Measurements from ENCODE around the gene GREM1.

Gene GREM1

DNA sequence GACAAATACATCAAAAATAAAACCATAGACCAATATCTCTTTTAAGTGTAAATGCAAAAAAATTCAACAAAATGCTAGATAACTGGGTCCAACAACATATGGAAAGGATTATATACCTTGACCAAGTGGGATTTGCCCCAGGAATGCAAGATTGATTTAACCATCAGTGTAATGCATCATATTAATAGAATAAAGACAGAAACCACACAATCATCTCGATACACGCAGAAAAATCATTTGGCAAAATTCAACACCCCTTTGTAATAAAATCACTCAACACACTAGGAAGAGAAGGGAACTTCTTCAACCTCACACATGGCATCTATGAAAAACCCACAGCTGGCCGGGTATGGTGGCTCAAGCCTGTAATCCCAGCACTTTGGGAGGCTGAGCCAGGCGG is 19.5 kb downstream of the GREM1 start:
- no peak for DNase-seq
- Mint-ChIP-seq H3K36me3 (ENCODE audit: low read depth) (peaks cover 80% of the 10 kb centered on the region), H3K4me3 (no peak overlapping the region), H3K9me3 (peaks cover 76% of the 10 kb centered on the region), H3K27ac (no peak overlapping the region), H3K4me1 (peaks cover 10% of the 10 kb centered on the region), H3K27me3 (ENCODE audit: low read depth, poor library complexity) (peaks cover 3% of the 10 kb centered on the region)
- TF ChIP-seq, protein P1, sequence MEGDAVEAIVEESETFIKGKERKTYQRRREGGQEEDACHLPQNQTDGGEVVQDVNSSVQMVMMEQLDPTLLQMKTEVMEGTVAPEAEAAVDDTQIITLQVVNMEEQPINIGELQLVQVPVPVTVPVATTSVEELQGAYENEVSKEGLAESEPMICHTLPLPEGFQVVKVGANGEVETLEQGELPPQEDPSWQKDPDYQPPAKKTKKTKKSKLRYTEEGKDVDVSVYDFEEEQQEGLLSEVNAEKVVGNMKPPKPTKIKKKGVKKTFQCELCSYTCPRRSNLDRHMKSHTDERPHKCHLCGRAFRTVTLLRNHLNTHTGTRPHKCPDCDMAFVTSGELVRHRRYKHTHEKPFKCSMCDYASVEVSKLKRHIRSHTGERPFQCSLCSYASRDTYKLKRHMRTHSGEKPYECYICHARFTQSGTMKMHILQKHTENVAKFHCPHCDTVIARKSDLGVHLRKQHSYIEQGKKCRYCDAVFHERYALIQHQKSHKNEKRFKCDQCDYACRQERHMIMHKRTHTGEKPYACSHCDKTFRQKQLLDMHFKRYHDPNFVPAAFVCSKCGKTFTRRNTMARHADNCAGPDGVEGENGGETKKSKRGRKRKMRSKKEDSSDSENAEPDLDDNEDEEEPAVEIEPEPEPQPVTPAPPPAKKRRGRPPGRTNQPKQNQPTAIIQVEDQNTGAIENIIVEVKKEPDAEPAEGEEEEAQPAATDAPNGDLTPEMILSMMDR (IDR thresholded peaks at IDR 0.05), result no peak

- H3K4me1 Mint-ChIP-seq, result no peaks in the 10 kb centered on the region
- DNase-seq, result no peak
- no peak overlapping the region for H3K27ac Mint-ChIP-seq
- H3K36me3 Mint-ChIP-seq (ENCODE audit: low read depth), result peaks cover 80% of the 10 kb centered on the region
- TF ChIP-seq, protein P1 (IDR thresholded peaks at IDR 0.05), result no peak
- peaks cover 3% of the 10 kb centered on the region for H3K27me3 Mint-ChIP-seq (ENCODE audit: low read depth, poor library complexity)
- no peak overlapping the region for H3K4me3 Mint-ChIP-seq
- peaks cover 80% of the 10 kb centered on the region for H3K9me3 Mint-ChIP-seq
Observed at GRCh38 chr15:32738666-32739065, 20.9 kb downstream of the GREM1 start.

DNA sequence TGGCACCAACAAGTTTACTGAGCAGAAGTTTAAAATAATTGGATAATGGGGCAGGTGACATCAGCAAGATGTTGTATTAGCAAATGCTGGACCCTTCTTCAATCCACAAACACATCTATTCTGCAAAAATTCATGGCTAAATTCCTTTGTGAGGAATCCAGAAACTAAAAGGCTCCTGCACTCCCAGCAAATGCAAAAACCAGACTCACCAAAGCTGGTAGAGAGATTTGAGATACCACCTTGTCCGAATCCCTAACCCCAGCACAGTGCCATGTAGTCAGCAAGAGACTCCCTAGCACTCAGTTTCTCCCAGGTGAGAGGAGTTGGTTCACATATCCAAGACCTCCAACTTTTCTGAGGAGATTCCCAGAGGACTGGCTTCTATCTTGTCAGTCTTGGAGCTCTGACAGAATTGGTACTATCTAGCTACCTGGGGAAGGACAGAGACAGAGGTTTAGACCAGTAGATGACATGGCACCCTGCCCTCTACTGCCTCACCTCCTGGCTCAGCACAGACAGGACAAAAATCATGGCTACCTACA is 21.8 kb downstream of the GREM1 start:
- H3K9me3 Mint-ChIP-seq, result peaks cover 74% of the 10 kb centered on the region
- peaks cover 3% of the 10 kb centered on the region for H3K27me3 Mint-ChIP-seq (ENCODE audit: low read depth, poor library complexity)
- no peak overlapping the region for H3K4me3 Mint-ChIP-seq
- TF ChIP-seq, protein P1 (IDR thresholded peaks at IDR 0.05), result no peak
- no peak overlapping the region for H3K27ac Mint-ChIP-seq
- no peaks in the 10 kb centered on the region for H3K4me1 Mint-ChIP-seq
- no peak for DNase-seq
- peaks cover 77% of the 10 kb centered on the region for H3K36me3 Mint-ChIP-seq (ENCODE audit: low read depth)

DNA sequence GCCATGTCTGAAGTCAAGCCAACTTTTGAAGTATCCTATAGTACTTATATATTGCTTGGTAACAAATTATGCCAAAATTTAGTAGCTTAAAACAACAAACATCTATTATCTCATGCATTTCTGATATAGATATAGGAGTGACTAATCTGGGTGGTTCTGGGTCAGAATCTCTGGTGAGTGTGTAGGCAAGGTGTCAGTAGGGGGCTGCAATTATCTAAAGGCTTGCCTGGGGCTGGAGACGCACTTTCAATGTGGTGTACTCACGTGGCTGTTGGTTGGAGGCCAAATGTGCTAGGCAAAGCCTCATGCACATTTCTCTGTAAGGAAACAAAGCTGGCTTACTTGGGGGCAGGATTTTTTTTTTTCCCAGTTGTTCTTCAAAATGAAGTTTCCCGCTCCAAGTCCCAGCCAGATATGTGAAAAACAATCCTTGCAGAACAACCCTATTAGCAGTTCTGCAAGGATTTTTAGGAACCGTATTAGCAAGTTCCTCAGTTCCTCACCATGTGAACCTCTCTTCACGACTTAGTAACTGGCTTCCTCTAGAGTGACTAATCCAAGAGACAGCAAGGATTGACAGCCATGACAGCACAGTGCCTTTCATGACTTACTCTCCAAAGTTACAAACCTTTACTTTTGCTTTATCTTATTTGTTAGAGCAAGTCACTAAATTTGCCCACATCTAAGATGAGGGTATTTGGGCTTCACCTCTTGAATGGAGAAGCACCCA is 25.8 kb downstream of the GREM1 start:
- no peaks in the 10 kb centered on the region for H3K27me3 Mint-ChIP-seq (ENCODE audit: low read depth, poor library complexity)
- peaks cover 84% of the 10 kb centered on the region for H3K9me3 Mint-ChIP-seq
- no peak overlapping the region for H3K27ac Mint-ChIP-seq
- H3K4me3 Mint-ChIP-seq, result no peak overlapping the region
- peaks cover 7% of the 10 kb centered on the region for H3K4me1 Mint-ChIP-seq
- H3K36me3 Mint-ChIP-seq (ENCODE audit: low read depth), result peaks cover 72% of the 10 kb centered on the region
- TF ChIP-seq, protein P1 (IDR thresholded peaks at IDR 0.05), result no peak
- no peak for DNase-seq

DNA sequence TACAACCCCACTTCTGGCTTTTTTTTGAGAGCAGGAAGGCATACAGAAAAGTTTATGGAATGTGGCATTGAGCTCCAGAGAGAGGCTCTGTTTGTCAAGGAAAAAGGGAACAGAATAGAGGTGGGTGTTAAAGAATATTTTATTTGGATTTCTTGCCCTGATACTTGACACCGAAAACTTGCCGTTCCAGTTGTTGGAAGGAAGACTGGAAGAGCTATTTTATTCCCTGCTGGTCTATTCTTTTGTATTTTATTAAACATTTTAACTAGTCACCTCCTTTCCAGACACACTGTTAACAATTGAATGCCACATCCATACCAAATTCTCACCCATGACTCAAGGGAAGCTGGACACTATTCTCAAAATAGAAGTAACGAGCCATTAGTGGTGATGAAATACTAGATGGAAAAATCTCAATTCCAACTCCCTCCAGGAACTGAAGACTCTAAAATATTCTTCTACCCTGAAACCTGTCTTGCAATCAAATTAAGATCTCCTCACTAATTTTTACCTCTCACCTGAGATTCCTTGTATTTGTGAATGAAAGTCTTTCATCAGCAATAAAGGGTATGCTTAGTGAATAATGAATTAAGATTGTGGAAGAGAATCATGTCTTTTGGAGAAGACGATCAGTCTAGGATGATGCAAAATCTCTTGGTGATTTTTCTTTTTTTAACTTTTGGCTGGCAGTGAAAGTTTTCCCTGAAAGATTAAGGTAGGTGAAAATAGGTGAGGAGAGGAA is 28.5 kb downstream of the GREM1 start:
- Mint-ChIP-seq H3K4me3 (no peak overlapping the region), H3K9me3 (peaks cover 61% of the 10 kb centered on the region), H3K27ac (no peak overlapping the region), H3K27me3 (ENCODE audit: low read depth, poor library complexity) (no peaks in the 10 kb centered on the region), H3K4me1 (peaks cover 26% of the 10 kb centered on the region), H3K36me3 (ENCODE audit: low read depth) (peaks cover 57% of the 10 kb centered on the region)
- TF ChIP-seq, protein P1 (IDR thresholded peaks at IDR 0.05), result no peak
- DNase-seq, result no peak

All from nephron progenitor cell (in vitro differentiated cells).